H9 (cell line): ENCODE results near the gene CHCHD3. TPM values are rescaled to one million over a fixed set of nuclear protein-coding genes. Genes with fewer than 3 reads are reported as not detected.

Experiments used
- DNase-seq: peaks from one replicate; pipeline ENCODE4 v3.0.0-alpha.2; 2017
- H2AFZ ChIP-seq: one replicate; pipeline ENCODE4 v1.6.1; 2013; ENCODE audit warnings: mild to moderate bottlenecking, low read length, control low read depth, moderate library complexity
- H2AK5ac ChIP-seq: 2 replicates; pipeline ENCODE4 v1.6.1; 2013; ENCODE audit warnings: low read length, control low read depth, mixed read lengths; ENCODE audit not compliant: insufficient read length
- H2BK120ac ChIP-seq: one replicate; pipeline ENCODE4 v1.6.1; 2013; ENCODE audit warnings: low read depth, mild to moderate bottlenecking, low read length, control low read depth, inconsistent platforms; ENCODE audit not compliant: poor library complexity, severe bottlenecking
- H2BK12ac ChIP-seq: 2 replicates; pipeline ENCODE4 v1.6.1; 2013; ENCODE audit warnings: low read length, control low read depth, mixed read lengths, low read depth; ENCODE audit not compliant: insufficient read length
- H2BK15ac ChIP-seq: 2 replicates; pipeline ENCODE4 v1.6.1; 2013; ENCODE audit warnings: low read depth, low read length, control low read depth
- H2BK20ac ChIP-seq: one replicate; pipeline ENCODE4 v1.6.1; 2013; ENCODE audit warnings: low read depth, mild to moderate bottlenecking, low read length, control low read depth, inconsistent platforms; ENCODE audit not compliant: poor library complexity, severe bottlenecking
- H2BK5ac ChIP-seq: 2 replicates; pipeline ENCODE4 v1.6.1; 2013; ENCODE audit warnings: low read length, control low read depth, mixed read lengths; ENCODE audit not compliant: insufficient read length
- H3K14ac ChIP-seq: 2 replicates; pipeline ENCODE4 v1.6.1; 2013; ENCODE audit warnings: low read length, control low read depth; ENCODE audit not compliant: insufficient read depth
- H3K18ac ChIP-seq: 2 replicates; pipeline ENCODE4 v1.6.1; 2013; ENCODE audit warnings: low read depth, mild to moderate bottlenecking, mixed read lengths, low read length, control low read depth; ENCODE audit not compliant: insufficient read length
- H3K23ac ChIP-seq: 2 replicates; pipeline ENCODE4 v1.6.1; 2013; ENCODE audit warnings: low read length, control low read depth, mixed read lengths, low read depth; ENCODE audit not compliant: insufficient read length
- H3K23me2 ChIP-seq: 2 replicates; pipeline ENCODE4 v1.6.1; 2013; ENCODE audit warnings: low read depth, mild to moderate bottlenecking, mixed read lengths, low read length, control low read depth; ENCODE audit not compliant: insufficient read length, poor library complexity, severe bottlenecking
- H3K27ac ChIP-seq: 2 replicates; pipeline ENCODE4 v1.5.1; 2013; ENCODE audit warnings: low read length, control low read depth, mixed read lengths, low read depth; ENCODE audit not compliant: insufficient read length
- H3K27me3 ChIP-seq: 2 replicates; pipeline ENCODE4 v1.6.1; 2013; ENCODE audit warnings: low read length, control low read depth, inconsistent platforms; ENCODE audit not compliant: insufficient read depth
- H3K4ac ChIP-seq: 2 replicates; pipeline ENCODE4 v1.6.1; 2013; ENCODE audit warnings: low read depth, mild to moderate bottlenecking, control low read depth, inconsistent platforms, low read length, moderate library complexity
- H3K4me1 ChIP-seq: 2 replicates; pipeline ENCODE4 v1.6.1; 2013; ENCODE audit warnings: low read length, control low read depth, inconsistent platforms; ENCODE audit not compliant: insufficient read depth
- H3K4me2 ChIP-seq: 2 replicates; pipeline ENCODE4 v1.6.1; 2013; ENCODE audit warnings: low read length, control low read depth, mixed read lengths; ENCODE audit not compliant: insufficient read length, insufficient read depth
- H3K56ac ChIP-seq: 2 replicates; pipeline ENCODE4 v1.6.1; 2013; ENCODE audit warnings: low read depth, mild to moderate bottlenecking, mixed read lengths, low read length, control low read depth; ENCODE audit not compliant: insufficient read length
- H3K79me1 ChIP-seq: 2 replicates; pipeline ENCODE4 v1.6.1; 2013; ENCODE audit warnings: low read depth, mild to moderate bottlenecking, moderate library complexity, low read length, control low read depth, inconsistent platforms; ENCODE audit not compliant: insufficient read depth, poor library complexity, severe bottlenecking
- H3K79me2 ChIP-seq: 2 replicates; pipeline ENCODE4 v1.6.1; 2013; ENCODE audit warnings: low read length, control low read depth, inconsistent platforms; ENCODE audit not compliant: insufficient read depth
- H3K9ac ChIP-seq: 2 replicates; pipeline ENCODE4 v1.6.1; 2013; ENCODE audit warnings: low read length, control low read depth, mixed read lengths; ENCODE audit not compliant: insufficient read length; ENCODE audit errors: extremely low read depth
- H3K9me3 ChIP-seq: one replicate; pipeline ENCODE4 v1.6.1; 2013; ENCODE audit warnings: low read depth, low read length, inconsistent platforms; ENCODE audit not compliant: control insufficient read depth
- H3T11ph ChIP-seq: one replicate; pipeline ENCODE4 v1.6.1; 2013; ENCODE audit warnings: mild to moderate bottlenecking, low read length, control low read depth, inconsistent platforms
- H4K20me1 ChIP-seq: one replicate; pipeline ENCODE4 v1.6.1; 2013; ENCODE audit not compliant: control insufficient read depth, insufficient read length, insufficient read depth
- H4K5ac ChIP-seq: 2 replicates; pipeline ENCODE4 v1.6.1; 2013; ENCODE audit warnings: low read depth, mild to moderate bottlenecking, mixed read lengths, low read length, control low read depth; ENCODE audit not compliant: insufficient read length
- H4K8ac ChIP-seq: replicated peaks from 2 replicates; pipeline ENCODE4 v1.6.1; 2013; ENCODE audit warnings: low read length, control low read depth, mixed read lengths, low read depth; ENCODE audit not compliant: insufficient read length
- H4K91ac ChIP-seq: 2 replicates; pipeline ENCODE4 v1.6.1; 2013; ENCODE audit warnings: low read depth, mild to moderate bottlenecking, moderate library complexity, mixed read lengths, low read length, control low read depth; ENCODE audit not compliant: insufficient read length
- H3K27ac Mint-ChIP-seq, 3 experiments: 2 replicates in 2 of 3; 3 replicates in 1 of 3; pipeline ENCODE4 v1.8.0; 2020 to 2021; ENCODE audit warnings: mixed read lengths in 3 of 3, mild to moderate bottlenecking in 1 of 3, moderate library complexity in 1 of 3
- H3K27me3 Mint-ChIP-seq: 2 replicates; pipeline ENCODE4 v1.8.0; 2021; ENCODE audit warnings: low read depth, mild to moderate bottlenecking, moderate library complexity, mixed read lengths
- H3K36me3 Mint-ChIP-seq, 3 experiments: 2 replicates in 2 of 3; 3 replicates in 1 of 3; pipeline ENCODE4 v1.8.0; 2020 to 2021; ENCODE audit warnings: low read depth in 3 of 3, mixed read lengths in 3 of 3; ENCODE audit not compliant: insufficient read depth in 1 of 3
- H3K4me1 Mint-ChIP-seq, 2 experiments: 2 replicates each; pipeline ENCODE4 v1.8.0; 2020; ENCODE audit warnings: mixed read lengths in 2 of 2
- H3K4me3 Mint-ChIP-seq, 2 experiments: 2 replicates in 1 of 2; 3 replicates in 1 of 2; pipeline ENCODE4 v1.8.0; 2020 to 2021; ENCODE audit warnings: mild to moderate bottlenecking in 2 of 2, mixed read lengths in 2 of 2, moderate library complexity in 1 of 2
- H3K9me3 Mint-ChIP-seq, 2 experiments: 2 replicates in 1 of 2; 3 replicates in 1 of 2; pipeline ENCODE4 v1.8.0; 2020; ENCODE audit warnings: mild to moderate bottlenecking in 2 of 2, mixed read lengths in 2 of 2, moderate library complexity in 1 of 2
- WGBS: extraction: QIAGEN DNeasy Blood & Tissue Kit; methylation state at CpG from one replicate; pipeline ENCODE4 v1.1.7; 2013; ENCODE audit warnings: missing lambda C conversion rate, low lambda C conversion rate, mixed read lengths; ENCODE audit not compliant: insufficient read length; ENCODE audit errors: extremely low coverage; 5-methylcytosine and 5-hydroxymethylcytosine counted together
- total RNA-seq: library from RNA; stranded (reverse); gene quantifications from 2 replicates; pipeline ENCODE4 v1.2.1, GENCODE V29; 2021
- TF ChIP-seq, protein P1 (sequence below): fragments of 200-600 bp; sonication (generic); conservative IDR thresholded peaks from 3 replicates; pipeline ENCODE4 v1.8.0; 2021; ENCODE audit warnings: antibody characterized with exemption, mild to moderate bottlenecking

The CHCHD3 gene
- total RNA-seq, 1 experiment from 2014 or later: 104 TPM

DNA sequence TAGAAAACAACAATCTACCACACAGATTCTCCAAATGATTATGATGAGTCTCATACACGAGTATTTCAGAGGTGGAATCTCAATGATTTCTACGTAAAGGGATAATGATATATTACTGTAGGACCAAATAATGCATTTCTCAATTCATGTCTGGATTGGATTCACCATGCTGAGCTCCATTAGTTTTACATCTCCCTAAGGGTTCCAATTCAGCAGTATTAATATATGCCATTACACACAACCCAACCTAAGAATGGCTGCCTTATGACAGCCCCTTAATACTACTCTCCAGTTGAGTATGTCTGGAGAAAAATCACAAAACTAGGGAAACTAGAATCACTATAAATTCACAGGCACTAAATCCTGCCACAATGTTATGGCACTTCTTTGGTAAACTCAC, 271.3 kb downstream of the CHCHD3 start:
- Mint-ChIP-seq H3K4me3 (no peak overlapping the region), H3K27ac (no peak overlapping the region), H3K36me3 (peaks cover 0 to 10% (median 5%) of the 10 kb centered on the region in 3 experiments; a peak in 4 of 7 replicates), H3K9me3 (peaks cover 0 to 3% of the 10 kb centered on the region in 2 experiments; a peak in 1 of 5 replicates), H3K4me1 (peaks cover 5 to 6% of the 10 kb centered on the region in 2 experiments; a peak in 3 of 4 replicates), H3K27me3 (no peaks in the 10 kb centered on the region)
- no peak for DNase-seq
- WGBS: no CpG with 5 or more reads among the region's 2 CpGs
- no peak overlapping the region for H4K5ac ChIP-seq
- no peak overlapping the region for H2BK20ac ChIP-seq
- H3K4me2 ChIP-seq: no peak overlapping the region
- no peaks in the 10 kb centered on the region for H3K9me3 ChIP-seq
- no peak overlapping the region for H3K18ac ChIP-seq
- H2BK15ac ChIP-seq: no peak overlapping the region
- H2BK120ac ChIP-seq: no peak overlapping the region
- H2AK5ac ChIP-seq: no peak overlapping the region
- TF ChIP-seq, protein P1, sequence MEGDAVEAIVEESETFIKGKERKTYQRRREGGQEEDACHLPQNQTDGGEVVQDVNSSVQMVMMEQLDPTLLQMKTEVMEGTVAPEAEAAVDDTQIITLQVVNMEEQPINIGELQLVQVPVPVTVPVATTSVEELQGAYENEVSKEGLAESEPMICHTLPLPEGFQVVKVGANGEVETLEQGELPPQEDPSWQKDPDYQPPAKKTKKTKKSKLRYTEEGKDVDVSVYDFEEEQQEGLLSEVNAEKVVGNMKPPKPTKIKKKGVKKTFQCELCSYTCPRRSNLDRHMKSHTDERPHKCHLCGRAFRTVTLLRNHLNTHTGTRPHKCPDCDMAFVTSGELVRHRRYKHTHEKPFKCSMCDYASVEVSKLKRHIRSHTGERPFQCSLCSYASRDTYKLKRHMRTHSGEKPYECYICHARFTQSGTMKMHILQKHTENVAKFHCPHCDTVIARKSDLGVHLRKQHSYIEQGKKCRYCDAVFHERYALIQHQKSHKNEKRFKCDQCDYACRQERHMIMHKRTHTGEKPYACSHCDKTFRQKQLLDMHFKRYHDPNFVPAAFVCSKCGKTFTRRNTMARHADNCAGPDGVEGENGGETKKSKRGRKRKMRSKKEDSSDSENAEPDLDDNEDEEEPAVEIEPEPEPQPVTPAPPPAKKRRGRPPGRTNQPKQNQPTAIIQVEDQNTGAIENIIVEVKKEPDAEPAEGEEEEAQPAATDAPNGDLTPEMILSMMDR: no peak
- H2AFZ ChIP-seq: no peak overlapping the region
- no peak overlapping the region for H2BK5ac ChIP-seq
- H3K14ac ChIP-seq: no peak overlapping the region
- no peaks in the 10 kb centered on the region for H3K79me2 ChIP-seq
- H3K56ac ChIP-seq: no peak overlapping the region
- no peaks in the 10 kb centered on the region for H3K27me3 ChIP-seq
- H3T11ph ChIP-seq: no peak overlapping the region
- H3K4me1 ChIP-seq: no peaks in the 10 kb centered on the region
- H3K23me2 ChIP-seq: no peaks in the 10 kb centered on the region
- no peaks in the 10 kb centered on the region for H3K79me1 ChIP-seq
- H2BK12ac ChIP-seq: no peak overlapping the region
- no peaks in the 10 kb centered on the region for H4K20me1 ChIP-seq
- no peak overlapping the region for H3K9ac ChIP-seq
- H3K23ac ChIP-seq: no peak overlapping the region
- no peak overlapping the region for H3K4ac ChIP-seq
- no peak overlapping the region for H4K91ac ChIP-seq
- no peak overlapping the region for H4K8ac ChIP-seq
- H3K27ac ChIP-seq: no peak overlapping the region
